Ramos (cell line): ENCODE results near the gene ADAD2.
"Not testable (repeated sequence)": the region's sequence is repeated elsewhere in the genome, so short reads cannot be mapped to it uniquely, and the experiment has no call there.

Experiments
- in situ Hi-C: fragments of 300-500 bp; cut with MboI; formaldehyde crosslinking; loops from one replicate; pipeline ENCODE4 v1.14.3; 2022; ENCODE audit warnings: low sequenced_read_pairs; ENCODE audit not compliant: unreplicated experiment

The ADAD2 gene

DNA sequence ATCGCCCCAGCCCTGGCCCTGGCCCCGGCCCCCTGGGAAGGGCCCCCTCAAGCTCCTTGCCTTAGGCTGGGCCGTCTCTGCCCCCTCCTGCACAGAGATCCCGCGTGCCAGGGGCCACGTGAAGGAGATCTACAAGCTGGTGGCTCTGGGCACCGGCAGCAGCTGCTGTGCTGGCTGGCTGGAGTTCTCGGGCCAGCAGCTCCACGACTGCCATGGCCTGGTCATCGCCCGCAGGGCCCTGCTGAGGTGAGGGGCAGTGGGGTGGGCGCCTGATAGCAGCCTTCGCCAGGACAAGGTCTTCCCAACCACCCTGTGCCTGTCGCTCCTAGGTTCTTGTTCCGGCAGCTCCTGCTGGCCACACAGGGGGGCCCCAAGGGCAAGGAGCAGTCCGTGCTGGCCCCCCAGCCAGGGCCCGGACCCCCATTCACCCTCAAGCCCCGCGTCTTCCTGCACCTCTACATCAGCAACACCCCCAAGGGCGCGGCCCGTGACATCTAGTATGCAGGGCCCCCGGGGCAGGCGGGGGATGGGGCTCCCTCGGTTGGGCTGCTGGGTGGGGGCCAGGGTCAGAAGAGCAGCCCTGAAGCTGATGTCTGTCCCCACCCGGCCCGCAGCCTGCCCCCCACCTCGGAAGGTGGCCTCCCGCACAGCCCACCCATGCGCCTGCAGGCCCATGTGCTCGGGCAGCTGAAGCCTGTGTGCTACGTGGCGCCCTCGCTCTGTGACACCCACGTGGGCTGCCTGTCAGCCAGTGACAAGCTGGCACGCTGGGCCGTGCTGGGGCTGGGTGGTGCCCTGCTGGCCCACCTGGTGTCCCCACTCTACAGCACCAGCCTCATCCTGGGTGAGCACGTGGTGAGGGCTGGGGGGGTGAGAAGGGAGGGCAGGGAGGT is 4.5 kb downstream of the ADAD2 start:
- in situ Hi-C loops = no loop called here

- in situ Hi-C loops = no loop called here
Measured at GRCh38 chr16:84196101-84196500, 5.1 kb downstream of the ADAD2 start.

GRCh38 chr16:84196727-84197394 is 5.9 kb downstream of the ADAD2 start:
- in situ Hi-C loops = no loop called here

- in situ Hi-C loops = no loop called here
Measured at GRCh38 chr16:84197466-84198128, 6.6 kb downstream of the ADAD2 start.

- in situ Hi-C loops = no loop called here
Measured at GRCh38 chr16:84198401-84198800, 7.4 kb downstream of the ADAD2 start.

DNA sequence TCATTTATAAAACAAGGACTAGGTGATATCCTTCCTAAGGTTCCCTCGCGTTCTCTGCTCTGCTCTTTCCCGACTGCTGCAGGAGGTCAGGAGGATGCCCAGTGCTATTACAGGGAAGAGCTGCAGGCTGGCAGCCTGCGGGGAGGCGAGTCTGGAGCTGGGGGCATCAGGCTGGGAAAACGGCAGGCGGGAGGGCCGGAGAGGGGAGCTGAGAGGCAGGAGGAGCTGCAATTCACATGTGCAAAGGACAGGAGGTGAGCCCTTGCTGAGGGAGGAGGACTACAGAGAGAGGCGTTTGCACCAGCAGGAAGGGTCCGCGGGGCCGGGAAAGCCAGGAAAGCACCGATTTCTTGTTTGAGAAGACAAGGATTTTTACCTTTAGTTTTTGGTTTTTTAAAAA is 8.1 kb downstream of the ADAD2 start:
- in situ Hi-C loops = no loop called here

DNA sequence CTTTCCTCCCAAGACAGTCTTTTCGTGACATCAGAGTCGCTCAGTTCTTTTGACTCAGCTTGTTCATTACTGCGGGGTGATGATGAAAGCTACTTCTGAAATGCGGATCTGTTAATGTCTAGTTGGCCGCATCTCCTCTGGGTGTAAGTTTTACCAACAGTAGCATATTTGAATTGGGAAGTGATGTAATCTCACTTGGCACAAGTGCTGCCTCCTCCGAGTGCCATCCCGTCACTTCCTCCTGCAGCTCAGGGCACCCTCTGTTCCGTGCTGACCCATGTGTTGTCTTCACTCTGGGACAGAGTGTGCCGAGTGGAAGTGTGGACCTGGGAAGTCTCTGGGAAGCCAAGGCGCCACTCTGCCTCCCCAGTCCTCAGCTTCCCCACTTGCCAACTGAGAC is 8.9 kb downstream of the ADAD2 start:
- in situ Hi-C loops = no loop called here

DNA sequence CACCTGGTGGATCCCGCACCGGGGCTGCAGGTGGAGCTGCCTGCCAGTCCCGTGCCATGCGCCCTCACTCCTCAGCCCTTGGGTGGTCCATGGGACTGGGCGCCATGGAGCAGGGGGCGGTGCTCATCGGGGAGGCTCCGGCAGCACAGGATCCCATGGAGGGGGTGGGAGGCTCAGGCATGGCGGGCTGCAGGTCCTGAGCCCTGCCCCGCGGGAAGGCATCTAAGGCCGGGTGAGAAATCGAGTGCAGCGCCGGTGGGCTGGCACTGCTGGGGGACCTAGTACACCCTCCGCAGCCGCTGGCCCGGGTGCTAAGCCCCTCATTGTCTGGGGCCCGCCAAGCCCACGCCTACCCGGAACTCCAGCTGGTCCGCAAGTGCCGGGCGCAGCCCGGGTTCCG is 13.6 kb downstream of the ADAD2 start:
- in situ Hi-C loops = not testable (repeated sequence)

GRCh38 chr16:84205123-84205522 is 14.2 kb downstream of the ADAD2 start:
- in situ Hi-C loops = not testable (repeated sequence)

GRCh38 chr16:84205976-84206691 is 15.2 kb downstream of the ADAD2 start:
- in situ Hi-C loops = no loop called here

- in situ Hi-C loops = no loop called here
Measured at GRCh38 chr16:84207251-84207650, 16.3 kb downstream of the ADAD2 start.

DNA sequence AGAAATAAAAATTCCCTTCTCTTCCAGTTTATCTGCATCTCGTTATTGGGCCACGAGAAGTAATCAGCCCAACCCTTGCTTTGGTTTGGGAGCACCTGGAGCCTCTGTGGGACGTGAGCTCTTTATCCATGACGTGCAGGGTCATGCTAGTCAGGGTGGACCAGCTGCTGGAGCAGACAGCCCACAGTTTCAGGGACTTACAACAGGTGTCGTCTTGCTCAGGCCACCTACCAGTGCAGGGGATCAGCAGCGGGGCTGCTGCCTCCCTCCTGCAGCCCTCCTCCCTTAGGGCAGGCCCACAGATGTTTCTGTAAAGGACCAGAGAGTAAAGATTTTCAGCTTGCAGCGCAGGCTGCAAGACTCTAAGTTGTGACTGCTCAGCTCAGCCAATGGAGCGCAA is 16.9 kb downstream of the ADAD2 start:
- in situ Hi-C loops = no loop called here

DNA sequence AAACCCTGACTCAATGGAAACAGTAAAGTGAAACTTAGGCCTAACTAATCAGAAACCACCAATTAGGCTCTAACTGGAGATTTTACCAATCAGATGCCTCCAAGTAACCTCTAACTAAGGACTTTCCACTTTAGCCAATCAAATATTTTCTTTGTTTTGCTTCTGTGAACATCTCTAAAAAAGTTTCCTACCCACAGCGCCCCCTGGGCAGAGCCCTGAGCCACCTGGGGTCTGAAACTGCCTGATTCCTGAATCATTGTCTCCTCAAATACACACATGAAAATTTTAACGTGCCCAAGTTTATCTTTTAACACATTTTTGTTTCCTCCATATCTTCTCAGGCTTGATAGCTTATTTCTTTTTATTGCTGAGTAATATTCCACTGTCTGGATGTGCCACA is 19.0 kb downstream of the ADAD2 start:
- in situ Hi-C loops = no loop called here

DNA sequence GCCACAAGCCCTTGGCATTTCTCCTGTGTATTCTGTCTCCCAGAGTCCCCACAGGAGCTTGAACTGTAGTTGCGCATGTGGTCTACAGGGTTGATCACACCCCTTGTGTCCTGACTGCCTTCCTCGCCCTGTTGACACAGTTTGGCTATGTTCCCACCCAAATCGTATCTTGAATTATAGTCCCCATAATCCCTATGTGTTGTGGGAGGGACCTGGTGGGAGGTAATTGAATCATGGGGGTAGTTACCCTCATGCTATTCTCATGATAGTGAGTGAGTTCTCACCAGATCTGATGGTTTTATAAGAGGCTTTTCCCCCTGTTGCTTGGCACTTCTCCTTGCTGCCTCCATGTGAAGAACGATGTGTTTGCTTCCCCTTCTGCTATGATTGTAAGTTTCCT is 21.2 kb downstream of the ADAD2 start:
- in situ Hi-C loops = no loop called here

DNA sequence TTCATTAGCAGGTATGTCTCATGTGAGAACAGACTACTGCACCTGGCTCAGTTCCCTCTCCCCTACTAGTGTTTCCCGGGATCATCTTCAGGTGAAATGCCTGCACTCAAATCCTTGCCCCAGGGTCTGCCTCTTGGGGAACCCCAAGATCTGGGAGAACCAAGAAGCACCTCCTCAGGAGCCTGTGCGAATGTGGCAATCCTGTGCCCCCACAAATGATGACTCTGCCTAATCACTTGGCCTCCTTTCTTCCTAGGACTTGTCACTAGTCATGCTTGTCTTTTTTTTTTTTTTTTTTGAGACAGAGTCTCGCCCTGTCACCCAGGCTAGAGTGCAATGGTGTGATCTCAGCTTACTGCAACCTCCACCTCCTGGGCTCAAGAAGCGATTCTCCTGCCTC is 21.7 kb downstream of the ADAD2 start:
- in situ Hi-C loops = no loop called here

DNA sequence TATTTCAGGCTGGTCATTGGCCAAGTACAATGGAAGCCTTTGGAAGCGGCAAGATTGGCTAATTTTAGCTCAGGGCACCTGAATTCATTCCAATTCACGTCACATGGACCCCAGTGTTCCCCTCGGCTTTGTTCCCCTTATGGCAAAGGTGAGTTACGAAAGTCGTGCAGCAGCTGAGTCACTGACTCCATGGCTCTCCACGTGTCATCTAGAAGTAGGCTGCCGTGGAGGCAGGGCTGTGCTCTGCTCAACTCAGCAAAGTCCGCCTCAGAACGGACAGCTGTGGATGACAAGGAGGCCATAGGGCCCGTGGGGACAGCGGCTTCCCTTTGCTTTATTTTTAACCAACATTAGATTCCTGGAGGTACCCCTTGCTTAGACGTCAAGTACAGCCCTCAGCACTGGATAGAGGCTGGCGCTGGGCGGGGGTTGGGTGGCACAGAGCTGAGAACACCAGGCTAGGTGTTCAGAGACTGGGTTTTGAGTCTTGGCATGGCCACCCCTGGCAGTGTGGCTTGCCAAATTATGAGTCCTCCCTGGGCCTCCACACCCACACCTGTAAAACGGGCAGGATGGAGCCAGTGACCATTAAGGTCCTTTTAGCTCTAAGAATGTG is 23.6 kb downstream of the ADAD2 start:
- in situ Hi-C loops = no loop called here

DNA sequence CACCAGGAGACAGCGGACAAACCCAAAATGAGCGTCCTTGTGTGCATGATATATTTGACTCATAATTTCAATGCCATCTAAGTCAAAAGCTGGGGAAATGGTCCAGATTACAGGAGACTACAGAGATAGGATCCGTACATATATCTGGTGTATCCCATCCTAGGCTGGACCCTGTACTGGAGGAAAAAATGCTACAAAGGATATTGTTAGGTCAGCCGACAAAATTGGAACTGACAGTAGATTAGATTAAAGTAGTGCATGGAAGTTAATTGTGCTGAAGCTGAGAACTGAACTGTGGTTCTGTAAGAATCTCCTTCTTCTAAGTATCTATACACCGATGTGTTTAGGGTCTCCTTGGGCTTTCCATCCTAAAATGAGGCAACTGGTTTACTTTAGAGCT is 24.6 kb downstream of the ADAD2 start:
- in situ Hi-C loops = no loop called here

DNA sequence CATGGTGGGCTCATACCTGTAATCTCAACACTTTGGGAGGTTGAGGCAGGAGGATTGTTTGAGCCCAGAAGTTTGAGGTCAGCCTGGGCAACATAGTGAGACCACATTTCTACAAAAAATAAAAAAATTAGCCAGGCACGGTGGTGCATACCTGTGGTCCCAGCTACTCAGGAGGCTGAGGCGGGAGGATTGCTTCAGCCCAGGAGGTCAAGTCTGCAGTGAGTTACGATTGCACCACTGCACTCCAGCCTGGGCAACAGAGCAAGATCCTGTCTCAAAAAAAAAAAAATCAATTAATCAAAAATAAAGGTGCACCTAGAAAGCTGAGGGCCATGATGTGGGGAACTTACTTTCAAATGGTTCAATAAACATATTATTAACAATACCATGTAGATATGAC is 25.2 kb downstream of the ADAD2 start:
- in situ Hi-C loops = not testable (repeated sequence)

- in situ Hi-C loops = no loop called here
Measured at GRCh38 chr16:84218176-84218823, 27.3 kb downstream of the ADAD2 start.

DNA sequence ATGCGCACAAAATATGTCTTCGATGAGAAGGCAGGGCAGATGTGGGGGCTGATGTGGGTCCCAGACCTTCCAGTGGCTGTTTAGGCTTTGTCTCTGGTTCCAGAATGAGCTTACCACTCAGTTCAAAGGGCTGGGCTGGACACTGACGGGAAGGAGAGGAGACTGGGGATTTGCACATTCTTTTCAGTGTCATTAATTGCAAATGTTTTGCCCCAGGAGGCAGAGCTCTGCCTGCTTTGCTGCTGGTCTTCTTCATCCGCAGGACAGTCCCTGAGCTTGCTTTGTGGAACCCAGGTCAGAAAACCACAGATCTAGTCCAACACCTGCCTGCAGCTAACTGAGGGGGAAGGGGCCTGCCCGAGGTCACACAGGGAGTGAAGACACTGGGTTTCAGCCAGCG is 28.0 kb downstream of the ADAD2 start:
- in situ Hi-C loops = no loop called here
